ENCODE results near the gene CFAP210. TPM values are rescaled to one million over a fixed set of nuclear protein-coding genes. Genes with fewer than 3 reads are reported as not detected.
A peak's percentile ranks its signal among the peaks of the same experiment; 100 is the strongest.

Gene CFAP210
- total and polyA plus RNA-seq, 9 of the 15 experiments (the other 6 are each of a cell fraction or from before 2014, with no cell fraction given), result 0.75 to 3.6 (median 1.3) TPM

- TF ChIP-seq RBM25 (IDR thresholded peaks at IDR 0.05; ENCODE audit: low read depth, low read length, severe bottlenecking) (no peak), ZNF184 (CRISPR knock-in tag; IDR thresholded peaks at IDR 0.05) (no peak), LARP7 (IDR thresholded peaks at IDR 0.05) (no peak), TEAD2 (tag; IDR thresholded peaks at IDR 0.05) (peak; percentile 98), KLF1 (tag; IDR thresholded peaks at IDR 0.05) (0 out of 2 replicates have a peak, but pooled peaks have one; percentile 74), BCL6 (CRISPR knock-in tag; IDR thresholded peaks at IDR 0.05) (peak; percentile 98), CEBPB (tag; IDR thresholded peaks at IDR 0.05) (no peak), ZNF253 (CRISPR knock-in tag; conservative IDR thresholded peaks at IDR 0.05) (peak; percentile 84), CTBP1 (IDR thresholded peaks at IDR 0.05; ENCODE audit: borderline replicate concordance) (0 out of 2 replicates have a peak, but pooled peaks have one; percentile 38), IRF1 (CRISPR knock-in tag; IDR thresholded peaks at IDR 0.05; ENCODE audit: borderline replicate concordance) (no peak), PHTF2 (CRISPR knock-in tag; IDR thresholded peaks at IDR 0.05) (peak; percentile 75; the same call in 1 of the 2 replicates), ZNF644 (tag; IDR thresholded peaks at IDR 0.05; ENCODE audit: low read depth) (peak; percentile 100), MBD2 (IDR thresholded peaks at IDR 0.05; ENCODE audit: borderline replicate concordance, low read depth) (0 out of 2 replicates have a peak, but pooled peaks have one; percentile 13), TFAP4 (CRISPR knock-in tag; IDR thresholded peaks at IDR 0.05; ENCODE audit: borderline replicate concordance) (no peak), ZNF146 (CRISPR knock-in tag; IDR thresholded peaks at IDR 0.05; ENCODE audit: unreplicated experiment) (no peak), TEAD1 (CRISPR knock-in tag; IDR thresholded peaks at IDR 0.05) (peak in 1 of 2 experiments; percentile 99; a peak in 2 of 4 replicates), MXD1 (CRISPR knock-in tag; IDR thresholded peaks at IDR 0.05; ENCODE audit: borderline replicate concordance, poor library complexity, severe bottlenecking) (peak; percentile 75), TFAM (CRISPR knock-in tag; conservative IDR thresholded peaks at IDR 0.05) (no peak), ILK (tag; IDR thresholded peaks at IDR 0.05; ENCODE audit: borderline replicate concordance, low read depth) (peak; percentile 92), DDX20 (tag; IDR thresholded peaks at IDR 0.05; ENCODE audit: low read depth) (peak; percentile 97), ZNF75A (CRISPR knock-in tag; IDR thresholded peaks at IDR 0.05) (peak; percentile 85; the same call in 1 of the 2 replicates), NR1H2 (CRISPR knock-in tag; IDR thresholded peaks at IDR 0.05) (no peak), KLF10 (CRISPR knock-in tag; IDR thresholded peaks at IDR 0.05) (no peak), FOXA3 (CRISPR knock-in tag; conservative IDR thresholded peaks at IDR 0.05 in 1 of 2, IDR thresholded peaks at IDR 0.05 in 1 of 2) (peak in 1 of 2 experiments; percentile 79; a peak in 2 of 4 replicates), RB1 (IDR thresholded peaks at IDR 0.05; ENCODE audit: low read depth) (no peak), DNMT1 (IDR thresholded peaks at IDR 0.05) (no peak), DPF2 (IDR thresholded peaks at IDR 0.05) (peak; percentile 75), SP1 (CRISPR knock-in tag; IDR thresholded peaks at IDR 0.05) (no peak)
These were observed 17.7 kb upstream of the CFAP210 start (continued) for GRCh38 chr2:169711751-169712509.
